GM12878 (cell line): ENCODE measurements around the gene IGFBP1. TPM values are rescaled to one million over a fixed set of nuclear protein-coding genes. Genes with fewer than 3 reads are reported as not detected.

Experiments used
- ATAC-seq: fragments of 200-7000 bp; cut with Tn5 transposase; 3 replicates; pipeline ENCODE4 v1.9.1; 2020; ENCODE audit warnings: mild to moderate bottlenecking, moderate library complexity
- BruUV-seq: library from RNA; stranded (reverse); fragments of 400-500 nt; replicated peaks from 2 replicates; lab custom pipeline; 2021; lab: Mats Ljungman, UMichigan
- CTCF ChIA-PET: fragments of 300-600 bp; sonication (Branson Sonifier 250); formaldehyde crosslinking; extraction: SDS; loops from one replicate; lab custom pipeline; 2021; ENCODE audit warnings: inconsistent platforms; lab: Yijun Ruan, JAX
- POLR2A ChIA-PET: fragments of 350-600 bp; formaldehyde crosslinking; extraction: SDS; loops from one replicate; lab custom pipeline; 2021; ENCODE audit warnings: inconsistent platforms; lab: Charles Lee
- RAD21 ChIA-PET: fragments of 300-600 bp; sonication (Branson Sonifier 250); formaldehyde crosslinking; loops from one replicate; lab custom pipeline; 2023; ENCODE audit warnings: antibody characterized with exemption; ENCODE audit not compliant: unreplicated experiment; lab: Charles Lee
- SMC1A ChIA-PET: fragments of 300-600 bp; sonication (Branson Sonifier 250); formaldehyde crosslinking; loops from one replicate; lab custom pipeline; 2023; ENCODE audit not compliant: unreplicated experiment, uncharacterized antibody; lab: Charles Lee
- DNase-seq: peaks from one replicate; pipeline ENCODE4 v3.0.0-alpha.2; 2011; ENCODE audit warnings: low read depth, low spot score
- FAIRE-seq: peaks from 3 replicates; lab custom pipeline; 2011; peaks lifted over from hg19 to GRCh38; lab: Jason Lieb, UNC
- H2AFZ ChIP-seq: 2 replicates; pipeline ENCODE4 v1.6.0; 2011; ENCODE audit warnings: low read depth, low read length, control low read depth; ENCODE audit not compliant: control insufficient read depth
- H3K27ac ChIP-seq: 2 replicates; pipeline ENCODE4 v1.5.1; 2011; ENCODE audit warnings: control low read depth; ENCODE audit not compliant: control insufficient read depth, insufficient read depth
- H3K27me3 ChIP-seq, 2 experiments: replicated peaks in 1 of 2; 2 replicates each; pipeline versions ENCODE4 v1.6.0 to v1.6.1; 2011; ENCODE audit warnings: low read length in 1 of 2; ENCODE audit not compliant: control insufficient read depth in 2 of 2, insufficient read depth in 2 of 2
- H3K36me3 ChIP-seq, 2 experiments: 2 replicates each; pipeline ENCODE4 v1.5.1; 2011; ENCODE audit warnings: low read length in 1 of 2; ENCODE audit not compliant: control insufficient read depth in 2 of 2, insufficient read depth in 2 of 2
- H3K4me1 ChIP-seq: 2 replicates; pipeline ENCODE4 v1.6.1; 2011; ENCODE audit warnings: mild to moderate bottlenecking, low read length, moderate library complexity, mixed read lengths; ENCODE audit not compliant: control insufficient read depth, insufficient read depth
- H3K4me2 ChIP-seq: 2 replicates; pipeline ENCODE4 v1.6.0; 2011; ENCODE audit warnings: control low read depth; ENCODE audit not compliant: control insufficient read depth, insufficient read depth
- H3K4me3 ChIP-seq: fragments of 200-600 bp; sonication (generic); 2 replicates; pipeline ENCODE4 v1.5.1; 2016
- H3K79me2 ChIP-seq: 2 replicates; pipeline ENCODE4 v1.6.0; 2011; ENCODE audit warnings: low read length; ENCODE audit not compliant: control insufficient read depth, insufficient read depth
- H3K9ac ChIP-seq: 2 replicates; pipeline ENCODE4 v1.8.0; 2011; ENCODE audit warnings: low read length, control low read depth, mixed read lengths; ENCODE audit not compliant: control insufficient read depth, insufficient read depth
- H3K9me3 ChIP-seq: replicated peaks from 3 replicates; pipeline ENCODE4 v1.5.1; 2011; ENCODE audit warnings: mild to moderate bottlenecking, low read length; ENCODE audit not compliant: control insufficient read depth, insufficient read depth
- H4K20me1 ChIP-seq: 2 replicates; pipeline ENCODE4 v1.6.0; 2011; ENCODE audit not compliant: control insufficient read depth, insufficient read depth
- CTCF ChIP-seq, 3 experiments: IDR thresholded peaks in 2 of 3; conservative IDR thresholded peaks in 1 of 3; 2 replicates each; pipeline ENCODE4 v1.5.1; 2011; ENCODE audit warnings: low read depth in 3 of 3, low read length in 3 of 3, mild to moderate bottlenecking in 3 of 3, control low read depth in 2 of 3, moderate library complexity in 2 of 3, inconsistent platforms in 1 of 3, mixed read lengths in 1 of 3; ENCODE audit not compliant: control insufficient read depth in 2 of 3, insufficient read depth in 1 of 3; ENCODE audit errors: extremely low read depth in 1 of 3
- ESRRA ChIP-seq: IDR thresholded peaks from 2 replicates; pipeline ENCODE4 v1.6.1; 2012; ENCODE audit warnings: mild to moderate bottlenecking, low read length, improper control_type of control experiment
- NFXL1 ChIP-seq: fragments of 450-650 bp; IDR thresholded peaks from 2 replicates; pipeline ENCODE4 v1.6.1; 2017; ENCODE audit warnings: antibody characterized with exemption, mild to moderate bottlenecking, borderline replicate concordance
- SIN3A ChIP-seq: IDR thresholded peaks from 2 replicates; pipeline ENCODE4 v1.6.1; 2012; ENCODE audit warnings: low read depth, low read length, improper control_type of control experiment
- TARDBP ChIP-seq: IDR thresholded peaks from 2 replicates; pipeline ENCODE4 v1.6.1; 2016; ENCODE audit warnings: borderline replicate concordance
- YY1 ChIP-seq: IDR thresholded peaks from 2 replicates; pipeline ENCODE4 v1.6.1; 2011; ENCODE audit warnings: low read depth, mild to moderate bottlenecking, low read length
- ZBTB11 ChIP-seq: fragments of 450-650 bp; formaldehyde crosslinking; IDR thresholded peaks from 2 replicates; pipeline ENCODE4 v1.5.0; 2022; ENCODE audit warnings: mild to moderate bottlenecking, missing genetic modification characterization
- ZNF384 ChIP-seq: IDR thresholded peaks from 2 replicates; pipeline ENCODE4 v1.6.1; 2012; ENCODE audit warnings: low read depth, mild to moderate bottlenecking, low read length, improper control_type of control experiment, borderline replicate concordance
- WGBS: methylation state at CpG from one replicate; pipeline ENCODE4 v1.1.6; 2016; ENCODE audit warnings: low lambda C conversion rate; ENCODE audit not compliant: insufficient replicate concordance, insufficient coverage; ENCODE audit errors: missing lambda C conversion rate; 5-methylcytosine and 5-hydroxymethylcytosine counted together
- in situ Hi-C: fragments of 300-500 bp; cut with MboI; formaldehyde crosslinking; loops from 9 replicates; pipeline ENCODE4 v1.14.3; 2018; ENCODE audit warnings: mixed read lengths
- intact Hi-C: fragments of 100-400 bp; cut with micrococcal nuclease; formaldehyde crosslinking; loops from one replicate; pipeline ENCODE4 v1.14.2; 2022; ENCODE audit not compliant: unreplicated experiment
- polyA plus RNA-seq, 11 experiments: library from polyadenylated mRNA; depleted of rRNA in 4 of 11; unstranded in 6 of 11; stranded (reverse) in 5 of 11; fragments of >200 nt; fragmentation: Nextera tagmentation in 4 of 11; fragmentation: Illumina TruSeq in 1 of 11; extraction: Ambion mirVana in 4 of 11; extraction: Trizol in 1 of 11; gene quantifications; 1 replicate in 1 of 11; 2 replicates in 10 of 11; pipeline versions ENCODE4 v1.2.1 to v1.2.3, GENCODE V29; 2011 to 2016; ENCODE audit warnings: inconsistent platforms in 2 of 11, missing spikeins in 2 of 11, low read depth in 1 of 11
- total RNA-seq, 4 experiments: library from RNA; depleted of rRNA in 3 of 4; stranded (reverse); fragments of >200 nt in 3 of 4; fragmentation: Illumina TruSeq in 1 of 4; extraction: Trizol in 1 of 4; gene quantifications; 2 replicates each; pipeline versions ENCODE4 v1.2.1 to v1.2.3, GENCODE V29; 2013 to 2021
- TF ChIP-seq, protein P1 (sequence below): IDR thresholded peaks from 2 replicates; pipeline ENCODE4 v1.6.1; 2011; ENCODE audit warnings: borderline replicate concordance, low read depth, mild to moderate bottlenecking, moderate library complexity, low read length; ENCODE audit not compliant: insufficient read depth, poor library complexity, severe bottlenecking
- TF ChIP-seq, protein P2 (sequence below): IDR thresholded peaks from 2 replicates; pipeline ENCODE4 v1.6.1; 2011; ENCODE audit warnings: borderline replicate concordance, low read depth, mild to moderate bottlenecking, moderate library complexity, mixed read lengths, low read length; ENCODE audit not compliant: insufficient read depth; ENCODE audit errors: extremely low read length

IGFBP1 gene
- total and polyA plus RNA-seq, 10 of the 15 experiments (the other 5 are each of a cell fraction or from before 2014, with no cell fraction given): 0.13 TPM; not detected in 9

DNA sequence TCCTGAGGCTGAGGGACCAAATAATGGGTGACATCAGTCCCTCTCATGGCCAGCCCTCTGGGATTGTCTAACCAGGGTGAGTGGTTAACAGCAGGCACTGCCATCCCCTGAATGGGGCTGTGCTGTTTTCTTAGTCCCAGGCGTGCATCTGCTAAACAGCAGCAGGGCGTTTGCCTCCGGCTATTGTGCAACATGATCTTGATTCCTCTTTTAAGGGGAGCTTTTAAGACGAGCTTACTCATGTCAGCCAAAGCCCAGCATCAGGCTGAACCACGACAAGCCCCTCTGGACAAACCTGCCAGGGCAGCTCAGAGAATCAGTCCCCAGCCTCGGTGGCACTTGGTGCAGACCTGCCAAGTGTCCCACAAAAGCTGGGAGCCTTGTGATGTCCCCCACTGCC, 49.0 kb downstream of the IGFBP1 start:
- FAIRE-seq: no peak
- BruUV-seq: no TSS peak
- in situ Hi-C loops (no loop called here), intact Hi-C loops (no loop called here)
- SMC1A ChIA-PET: no interaction called here
- Histone ChIP-seq H3K9ac (no peak overlapping the region), H3K36me3 (no peaks in the 10 kb centered on the region), H3K4me3 (no peak overlapping the region), H2AFZ (no peak overlapping the region), H3K79me2 (no peaks in the 10 kb centered on the region), H3K9me3 (no peaks in the 10 kb centered on the region), H3K4me1 (no peaks in the 10 kb centered on the region), H3K4me2 (no peak overlapping the region), H4K20me1 (no peaks in the 10 kb centered on the region), H3K27me3 (no peaks in the 10 kb centered on the region), H3K27ac (no peak overlapping the region)
- TF ChIP-seq NFXL1 (no peak), CTCF (IDR thresholded peaks at IDR 0.05 in 2 of 3, conservative IDR thresholded peaks at IDR 0.05 in 1 of 3; ENCODE audit: control insufficient read depth in 2 of 3, extremely low read depth in 1 of 3, insufficient read depth in 1 of 3, low read depth in 3 of 3, low read length in 3 of 3) (no peak), ZNF384 (no peak), TARDBP (no peak), ESRRA (no peak), SIN3A (no peak), ZBTB11 (CRISPR knock-in tag) (no peak), YY1 (no peak)
- TF ChIP-seq, protein P1, sequence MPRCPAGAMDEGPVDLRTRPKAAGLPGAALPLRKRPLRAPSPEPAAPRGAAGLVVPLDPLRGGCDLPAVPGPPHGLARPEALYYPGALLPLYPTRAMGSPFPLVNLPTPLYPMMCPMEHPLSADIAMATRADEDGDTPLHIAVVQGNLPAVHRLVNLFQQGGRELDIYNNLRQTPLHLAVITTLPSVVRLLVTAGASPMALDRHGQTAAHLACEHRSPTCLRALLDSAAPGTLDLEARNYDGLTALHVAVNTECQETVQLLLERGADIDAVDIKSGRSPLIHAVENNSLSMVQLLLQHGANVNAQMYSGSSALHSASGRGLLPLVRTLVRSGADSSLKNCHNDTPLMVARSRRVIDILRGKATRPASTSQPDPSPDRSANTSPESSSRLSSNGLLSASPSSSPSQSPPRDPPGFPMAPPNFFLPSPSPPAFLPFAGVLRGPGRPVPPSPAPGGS: no peak
- TF ChIP-seq, protein P2, sequence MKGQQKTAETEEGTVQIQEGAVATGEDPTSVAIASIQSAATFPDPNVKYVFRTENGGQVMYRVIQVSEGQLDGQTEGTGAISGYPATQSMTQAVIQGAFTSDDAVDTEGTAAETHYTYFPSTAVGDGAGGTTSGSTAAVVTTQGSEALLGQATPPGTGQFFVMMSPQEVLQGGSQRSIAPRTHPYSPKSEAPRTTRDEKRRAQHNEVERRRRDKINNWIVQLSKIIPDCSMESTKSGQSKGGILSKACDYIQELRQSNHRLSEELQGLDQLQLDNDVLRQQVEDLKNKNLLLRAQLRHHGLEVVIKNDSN: no peak
- RAD21 ChIA-PET: interaction anchor here (0.9 to 1.7 kb wide), 3 partner anchors 14 to 412 kb away, joined by 3 to 6 read pairs (median 5); no protein-coding TSS in a partner anchor
- no peak for ATAC-seq
- WGBS: 17% methylated on average over 6 of the region's 6 CpGs
- POLR2A ChIA-PET: no interaction called here
- DNase-seq: no peak
- CTCF ChIA-PET: interaction anchor here (1.3 to 3.5 kb wide), 3 partner anchors 12 to 202 kb away, joined by 3 to 15 read pairs (median 9); no protein-coding TSS in a partner anchor
